Measurements from ENCODE around the gene ACAP2. TPM values are rescaled to one million over a fixed set of nuclear protein-coding genes. Genes with fewer than 3 reads are reported as not detected.
A peak's percentile ranks its signal among the peaks of the same experiment; 100 is the strongest.
"Not testable (repeated sequence)": the region's sequence is repeated elsewhere in the genome, so short reads cannot be mapped to it uniquely, and the experiment has no call there.

The ACAP2 gene
- total RNA-seq, 1 donor from 2014 or later = 43.4 TPM

DNA sequence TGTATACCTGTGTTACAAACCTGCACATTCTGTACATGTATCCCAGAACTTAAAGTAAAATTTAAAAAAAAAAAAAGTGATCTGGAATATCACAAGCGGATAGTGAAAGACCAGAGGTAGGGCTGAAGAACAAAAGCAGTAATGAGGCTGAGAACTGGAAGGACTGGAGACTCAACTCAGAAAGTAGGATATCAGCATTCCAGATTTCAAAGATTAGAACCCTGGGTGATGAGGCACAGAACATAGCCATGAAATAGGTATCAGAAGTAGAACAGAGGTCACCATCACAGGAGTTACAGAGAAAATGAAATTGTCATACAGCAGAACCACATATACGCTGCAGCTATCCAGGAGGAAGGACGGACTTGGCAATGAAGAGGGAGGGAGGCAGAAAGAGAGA is 56.1 kb downstream of the ACAP2 start:
- ATAC-seq = peak; percentile 53

DNA sequence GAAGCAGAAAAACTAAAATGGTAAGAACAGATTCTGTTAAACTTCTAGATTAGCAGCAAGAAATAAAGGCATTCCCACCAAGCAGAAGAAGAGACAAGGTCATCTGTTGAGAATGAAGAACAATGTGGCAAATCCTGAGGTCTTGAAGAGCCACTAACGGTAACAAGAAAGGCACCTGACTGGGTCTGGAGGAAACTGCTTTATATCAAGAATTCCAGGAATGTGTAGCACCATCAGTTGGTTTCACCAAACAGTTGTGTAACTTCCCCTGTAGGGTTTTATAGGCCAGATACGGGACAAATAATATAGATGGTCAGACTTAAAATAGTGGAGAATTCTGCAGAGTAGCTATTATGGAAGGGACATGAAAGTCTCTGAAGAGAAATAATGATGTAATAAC is 57.3 kb downstream of the ACAP2 start:
- ATAC-seq = no peak

DNA sequence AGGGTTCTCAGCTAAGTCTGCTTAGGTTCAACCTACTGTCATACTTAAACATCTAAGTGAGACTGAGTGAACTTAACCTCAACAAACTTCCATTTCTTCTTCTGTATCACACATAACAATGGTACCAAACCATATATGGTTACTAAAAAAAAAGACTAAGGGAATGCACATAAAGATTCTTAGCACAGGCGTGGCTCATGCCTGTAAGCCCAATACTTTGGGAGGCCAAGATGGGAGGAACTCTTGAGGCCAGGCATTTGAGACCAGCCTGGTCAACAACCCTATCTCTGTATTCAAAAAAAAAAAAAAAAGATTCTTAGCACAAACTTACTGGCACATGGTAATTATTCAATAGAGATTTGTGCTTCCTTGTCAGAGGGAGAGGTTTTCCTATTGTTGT is 57.9 kb downstream of the ACAP2 start:
- ATAC-seq = no peak

DNA sequence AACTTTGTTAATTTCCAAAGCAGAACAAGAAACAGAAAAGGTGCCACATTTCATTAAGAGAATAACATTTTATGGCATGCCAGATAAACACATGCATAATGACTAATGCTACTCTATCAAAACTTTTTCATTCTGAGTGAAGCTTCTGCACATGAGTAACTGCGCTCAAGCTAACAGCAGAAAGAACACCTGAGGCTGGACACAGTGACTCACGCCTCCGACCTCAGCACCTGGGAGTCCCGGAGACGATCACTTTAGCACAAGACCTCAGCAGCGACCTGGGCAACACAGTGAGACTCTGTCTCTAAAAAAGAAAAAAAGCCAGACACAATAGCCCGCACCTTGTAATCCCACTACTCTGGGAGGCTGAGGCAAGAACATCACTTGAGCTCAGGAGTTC is 70.6 kb downstream of the ACAP2 start:
- ATAC-seq = peak; percentile 85

DNA sequence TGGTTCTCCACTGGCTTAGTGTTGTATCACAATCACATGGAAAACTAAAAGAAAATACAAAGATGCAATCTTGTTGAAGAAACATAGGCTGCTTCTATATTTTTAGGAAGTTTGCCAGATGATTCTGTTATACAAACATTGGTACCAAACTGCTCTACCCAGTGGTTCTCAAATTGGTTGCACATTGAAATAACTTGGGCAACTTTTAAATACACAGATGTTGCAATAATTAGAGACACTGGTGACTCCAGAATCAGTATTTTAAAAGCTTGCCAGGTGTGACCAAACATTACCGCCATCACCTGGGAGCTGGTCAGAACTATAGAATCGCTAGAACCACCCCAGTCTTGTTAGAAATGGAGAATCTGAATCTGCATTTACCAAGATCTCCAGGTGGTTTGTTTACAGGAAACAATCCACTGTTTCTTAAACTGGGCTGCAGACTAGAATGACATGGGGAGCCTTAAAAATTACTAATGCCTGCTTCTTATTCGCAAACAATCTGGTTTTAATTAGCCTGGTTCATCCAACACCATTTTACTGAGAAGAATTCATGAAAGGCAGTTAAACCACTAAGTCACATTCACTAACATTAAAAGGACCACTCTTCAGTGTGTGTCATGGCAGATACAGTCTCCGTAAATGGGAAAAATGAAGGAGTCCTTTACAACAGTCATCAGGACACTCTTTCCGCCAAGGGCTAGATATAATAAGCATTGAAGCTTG is 76.5 kb downstream of the ACAP2 start:
- no peak for ATAC-seq

DNA sequence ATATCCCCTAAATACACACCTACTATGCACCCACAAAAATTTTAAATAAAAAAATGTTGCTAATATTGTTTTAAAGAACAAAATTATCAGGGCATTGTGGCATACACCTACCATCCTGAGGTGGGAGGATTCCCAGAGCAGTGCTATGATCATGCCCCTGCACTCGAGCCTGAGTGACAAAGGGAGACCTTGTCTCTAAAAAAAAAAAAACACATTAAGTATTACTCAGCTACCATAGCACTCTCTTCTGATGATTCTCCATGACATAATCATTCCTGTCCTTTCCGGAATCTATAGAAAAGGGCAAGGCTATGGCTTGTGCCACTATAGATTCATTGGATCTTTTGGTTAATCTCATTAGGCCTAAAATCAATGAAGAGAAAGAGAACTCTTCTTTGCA is 77.4 kb downstream of the ACAP2 start:
- no peak for ATAC-seq

DNA sequence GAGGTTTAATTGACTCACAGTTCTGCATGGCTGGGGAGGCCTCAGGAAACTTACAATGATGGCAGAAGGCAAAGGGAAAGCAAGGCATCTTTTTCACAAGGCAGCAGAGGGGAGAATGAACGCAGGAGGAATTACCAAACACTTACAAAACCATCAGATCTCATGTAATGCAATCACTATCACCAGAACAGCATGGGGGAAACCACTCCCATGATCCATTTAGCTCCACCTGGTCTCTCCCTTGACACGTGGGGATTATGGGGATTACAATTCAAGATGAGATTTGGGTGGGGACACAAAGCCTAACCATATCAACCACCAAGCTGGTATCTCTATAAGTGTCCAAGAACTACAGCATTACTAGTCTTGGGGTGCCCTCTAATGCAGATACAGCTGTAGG is 85.0 kb downstream of the ACAP2 start:
- ATAC-seq = not testable (repeated sequence)

DNA sequence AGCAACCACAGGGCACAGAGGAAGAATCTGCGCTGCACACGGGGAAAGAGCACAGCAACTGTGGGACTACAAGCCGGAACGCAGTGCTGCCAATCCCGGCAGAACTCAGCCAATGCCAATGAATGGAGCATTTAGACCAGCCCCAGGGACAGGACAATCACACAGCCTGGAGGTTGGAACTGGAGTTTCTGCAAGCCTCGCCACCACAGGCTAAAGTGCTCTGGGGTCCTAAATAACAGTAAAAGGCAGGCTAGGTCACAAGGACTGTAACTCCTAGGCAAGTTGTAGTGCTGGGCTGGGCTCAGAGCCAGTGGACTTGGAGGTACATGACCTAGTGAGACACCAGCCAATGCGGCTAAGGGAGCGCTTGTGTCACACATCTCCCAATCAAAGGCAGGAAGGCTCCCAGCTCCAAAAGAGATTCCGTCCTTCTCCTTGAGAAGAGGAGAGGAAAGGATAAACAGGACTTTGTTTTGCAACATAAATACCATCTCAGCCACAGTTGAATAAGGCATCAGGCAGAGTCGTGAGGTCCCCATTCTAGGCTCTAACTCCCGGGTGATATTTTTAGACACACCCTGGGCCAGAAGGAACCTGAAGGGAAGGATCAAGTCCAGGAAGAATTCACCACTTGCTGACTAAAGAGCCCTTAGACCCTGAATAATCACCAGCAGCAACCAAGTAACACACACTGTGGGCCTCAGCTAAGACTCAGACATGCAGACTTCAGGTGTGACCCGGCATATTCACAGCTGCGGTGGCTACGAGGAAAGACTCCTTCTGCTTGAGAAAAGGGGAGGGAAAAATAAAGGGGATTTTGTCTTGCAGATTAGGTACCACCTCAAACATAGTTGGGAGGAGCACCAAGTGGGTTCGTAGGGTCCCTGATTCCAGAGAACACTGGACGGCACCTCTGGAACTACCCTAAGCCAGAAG is 86.4 kb downstream of the ACAP2 start:
- no peak for ATAC-seq

DNA sequence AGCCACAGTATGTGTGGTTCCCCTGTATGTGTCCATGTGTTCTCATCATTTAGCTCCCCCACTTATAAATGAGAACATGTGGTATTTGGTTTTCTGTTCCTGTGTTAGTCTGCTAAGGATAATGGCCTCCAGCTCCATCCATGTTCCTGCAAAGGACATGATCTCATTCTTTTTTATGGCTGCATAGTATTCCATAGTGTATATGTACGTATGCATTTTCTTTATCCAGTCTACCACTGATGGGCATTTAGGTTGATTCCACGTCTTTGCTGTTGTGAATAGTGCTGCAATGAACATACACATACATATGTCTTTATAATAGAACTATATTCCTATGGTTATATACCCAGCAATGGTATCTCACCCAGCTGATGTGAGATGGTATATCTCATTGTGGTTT is 88.8 kb downstream of the ACAP2 start:
- ATAC-seq = not testable (repeated sequence)

DNA sequence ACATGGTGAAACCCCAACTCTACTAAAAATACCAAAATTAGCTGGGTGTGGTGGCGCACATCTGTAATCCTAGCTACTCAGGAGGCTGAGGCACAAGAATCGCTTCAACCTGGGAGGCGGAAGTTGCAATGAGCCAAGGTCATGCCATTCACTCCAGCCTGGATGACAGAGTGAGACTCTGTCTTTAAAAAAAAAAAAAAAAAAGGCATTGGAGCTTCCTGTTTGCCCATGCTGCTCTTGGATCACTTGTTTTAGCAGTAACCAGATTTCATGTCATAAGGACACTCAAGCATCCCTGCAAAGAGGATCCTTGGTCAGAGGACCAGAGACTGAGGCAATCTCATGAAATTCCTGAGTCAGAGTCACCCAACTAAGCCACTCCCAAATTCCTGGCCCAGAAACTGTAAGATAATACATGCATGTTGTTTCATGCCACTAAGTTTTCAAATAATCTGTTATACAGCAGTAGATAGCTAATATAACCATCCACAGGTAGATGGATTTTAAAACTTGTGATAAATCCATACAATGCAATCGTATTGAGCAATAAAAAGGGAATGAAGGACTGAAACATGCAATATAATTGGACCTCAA is 89.8 kb downstream of the ACAP2 start:
- peak; percentile 88 for ATAC-seq

DNA sequence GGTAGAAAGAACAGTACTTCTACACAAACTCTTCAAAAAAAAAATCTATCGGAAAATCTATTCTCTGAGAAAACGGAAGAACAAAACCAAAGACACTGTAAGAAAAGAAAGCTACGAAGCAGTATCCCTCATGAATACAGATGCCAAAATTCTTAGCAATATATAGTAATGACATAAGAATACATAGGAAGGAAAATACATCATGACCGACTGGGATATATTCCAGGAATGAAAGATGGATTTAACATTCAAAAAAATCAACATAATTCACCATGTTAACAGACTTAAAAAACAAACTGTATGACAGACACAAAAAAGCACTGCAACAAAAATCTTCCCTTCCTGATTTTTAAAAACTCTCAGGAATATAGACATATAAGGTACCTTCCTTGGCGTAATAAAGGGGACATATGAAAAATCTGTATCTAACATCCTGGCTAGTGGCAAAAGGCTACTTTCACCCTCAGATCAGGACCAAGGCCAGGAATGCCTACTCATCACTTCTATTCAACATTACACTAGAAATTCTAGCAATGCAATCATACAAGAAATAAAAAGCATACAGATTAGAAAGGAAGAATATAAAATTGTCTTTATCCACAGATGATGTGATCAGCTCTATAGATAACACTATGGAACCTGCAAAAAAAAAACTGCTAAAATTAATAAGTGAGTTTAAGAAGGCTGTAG is 94.2 kb downstream of the ACAP2 start:
- ATAC-seq = no peak

DNA sequence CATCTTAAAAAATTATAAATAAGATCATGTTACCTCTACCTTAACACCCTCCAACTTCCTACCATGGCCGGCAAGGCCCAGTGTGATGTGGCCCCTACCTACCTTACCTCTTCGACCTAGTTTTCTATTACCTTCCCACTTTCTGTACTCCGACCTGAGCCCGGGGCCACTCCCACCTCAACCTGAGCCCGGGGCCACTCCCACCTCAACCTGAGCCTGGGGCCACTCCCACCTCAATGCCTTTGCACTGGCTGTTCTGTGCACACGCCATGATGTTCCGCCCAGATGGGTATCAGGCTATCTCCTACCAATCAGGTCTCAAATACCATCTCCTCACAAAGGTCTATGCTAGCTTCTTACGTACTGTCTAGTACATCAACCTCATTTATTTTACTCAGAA is 105.1 kb downstream of the ACAP2 start:
- ATAC-seq = no peak

DNA sequence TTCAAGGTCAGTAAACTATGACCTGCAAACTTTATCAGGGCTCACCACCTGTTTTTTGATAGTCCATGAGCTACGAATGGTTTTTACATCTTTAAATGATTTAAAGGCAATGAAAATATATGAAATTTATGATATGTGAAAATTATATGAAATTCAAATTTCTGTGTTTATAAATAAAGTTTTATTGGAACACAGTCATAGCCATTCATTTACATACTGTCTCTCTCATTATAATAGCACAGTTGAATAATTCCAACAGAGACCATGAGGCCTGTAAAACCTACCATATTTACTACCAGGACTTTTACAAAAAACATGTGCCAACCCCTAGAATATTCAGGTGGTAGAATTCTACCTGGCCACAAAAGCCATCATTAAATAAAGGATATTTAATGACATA is 107.9 kb downstream of the ACAP2 start:
- ATAC-seq = no peak

DNA sequence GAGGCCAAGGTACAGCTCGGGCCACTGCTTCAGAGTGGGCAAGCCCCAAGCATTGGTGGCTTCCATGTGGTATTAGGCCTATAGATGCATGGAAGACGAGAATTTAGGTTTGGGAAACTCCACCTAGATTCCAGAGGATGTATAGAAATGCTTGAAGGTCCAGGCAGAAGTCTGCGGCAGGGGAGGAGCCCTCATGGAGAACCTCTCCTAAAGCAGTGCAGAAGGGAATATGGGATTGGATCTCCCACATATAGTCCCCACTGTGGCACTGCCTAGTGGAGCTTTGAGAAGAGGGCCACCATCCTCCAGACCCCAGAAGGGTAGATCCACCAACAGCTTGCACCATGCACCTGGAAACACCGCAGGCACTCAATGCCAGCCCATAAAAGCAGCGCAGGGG is 123.8 kb downstream of the ACAP2 start:
- no peak for ATAC-seq

DNA sequence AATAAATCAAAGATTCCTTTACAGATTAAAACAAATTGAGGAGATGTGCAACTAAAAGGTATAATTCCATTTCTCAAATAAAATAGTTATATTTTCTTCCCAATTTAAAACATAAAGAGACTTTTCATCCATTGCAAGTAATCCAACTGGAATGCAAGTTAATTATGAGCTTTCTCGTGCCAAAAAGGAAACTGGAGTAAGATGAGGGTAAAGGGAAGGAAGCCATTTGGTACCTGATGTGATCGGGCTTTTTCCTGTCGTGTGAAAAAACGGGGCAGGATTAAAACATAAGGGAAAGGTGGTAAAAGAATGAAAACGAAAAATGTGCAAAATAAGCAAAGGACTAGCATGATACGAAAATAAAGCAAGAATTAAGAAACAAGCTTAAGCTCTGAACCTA is 130.1 kb downstream of the ACAP2 start:
- no peak for ATAC-seq

DNA sequence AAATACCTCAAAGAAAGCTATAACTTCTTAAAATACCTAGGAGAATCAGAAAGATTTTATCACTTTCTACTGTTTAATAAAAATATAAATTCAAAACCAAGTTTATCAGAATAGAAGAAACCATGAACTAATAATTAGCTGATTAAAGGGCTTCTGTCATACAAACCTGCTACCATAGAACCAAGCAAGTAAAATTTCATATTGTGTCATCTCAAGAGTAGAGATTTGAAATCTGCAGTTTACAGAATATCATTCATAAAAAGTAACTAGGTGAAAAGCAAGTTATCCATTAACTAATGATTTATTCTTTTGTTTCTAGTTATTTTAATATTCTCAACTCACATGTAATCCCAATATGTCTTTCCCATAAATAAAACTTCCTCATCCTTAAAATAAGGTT is 135.1 kb downstream of the ACAP2 start:
- ATAC-seq = no peak

DNA sequence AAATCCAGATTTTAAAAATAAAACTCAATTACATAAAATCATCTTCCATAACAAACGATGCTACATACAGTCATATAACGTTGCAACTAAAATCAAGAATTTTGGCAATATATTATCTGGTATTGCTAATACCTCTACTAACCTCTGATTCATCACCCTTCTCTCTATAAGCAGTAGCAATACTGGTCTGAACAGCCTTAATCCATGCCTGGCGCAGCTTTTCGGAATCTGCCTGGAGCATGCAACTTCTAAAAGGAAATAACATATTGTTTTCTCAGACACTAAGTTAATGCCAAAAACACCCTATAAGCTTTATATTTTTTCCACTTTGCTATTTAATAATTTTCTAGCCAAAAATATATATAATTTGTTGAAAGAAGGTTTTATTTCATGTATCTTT is 136.5 kb downstream of the ACAP2 start:
- ATAC-seq = peak; percentile 85

DNA sequence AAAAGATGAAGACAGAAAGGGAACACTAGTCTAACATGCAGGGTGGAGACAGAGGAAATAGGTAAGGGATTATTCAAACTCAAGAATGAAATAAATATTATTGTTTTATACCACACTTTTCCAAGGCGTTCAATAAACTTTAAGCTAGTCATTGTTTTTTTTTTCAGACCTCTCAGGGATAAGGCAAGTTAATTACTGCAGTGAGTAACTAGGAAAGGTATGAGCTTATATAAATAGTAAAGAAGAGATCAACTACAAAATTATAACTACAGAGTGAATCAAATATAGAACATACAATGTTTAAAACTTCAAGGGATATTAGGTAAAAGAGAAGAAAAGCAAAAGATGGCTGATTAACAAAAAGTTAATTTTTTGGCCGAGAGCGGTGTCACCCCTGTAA is 140.4 kb downstream of the ACAP2 start:
- no peak for ATAC-seq

DNA sequence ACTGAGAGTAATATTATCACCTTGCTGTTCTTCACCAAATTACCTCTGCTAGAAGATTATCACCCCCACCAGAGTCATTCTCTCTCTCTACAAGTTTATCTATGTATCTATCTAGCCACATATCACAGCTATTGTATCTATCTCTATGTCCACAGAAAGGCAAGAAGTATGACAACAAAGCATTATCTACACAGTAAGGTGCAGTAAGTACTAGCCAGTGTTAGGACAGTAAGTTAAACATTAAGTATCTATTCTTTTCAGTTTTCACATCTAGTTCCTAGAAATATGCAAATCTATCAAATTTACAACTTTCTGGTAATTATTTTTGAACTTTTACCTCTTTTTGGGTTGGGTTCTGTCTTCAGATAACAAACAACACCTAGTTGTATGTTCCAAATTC is 145.4 kb downstream of the ACAP2 start:
- no peak for ATAC-seq

DNA sequence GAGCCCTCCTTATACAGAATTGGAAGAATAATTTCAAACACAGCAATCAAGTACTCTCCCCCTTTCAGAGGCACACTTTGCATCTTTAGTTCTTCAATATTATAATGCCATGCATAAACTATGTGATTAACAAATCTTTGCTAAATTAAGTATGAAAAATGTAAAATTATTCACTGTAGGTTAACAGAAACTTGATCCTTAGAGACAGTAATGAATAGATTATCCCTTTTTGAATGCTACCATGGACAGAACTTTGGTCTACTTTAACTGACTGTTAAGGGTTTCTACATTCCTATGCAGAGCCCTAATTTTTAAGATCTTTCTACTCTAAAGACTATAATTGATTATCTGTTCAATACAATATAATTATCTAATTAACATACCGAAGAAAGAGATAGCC is 146.2 kb downstream of the ACAP2 start:
- ATAC-seq = no peak

DNA sequence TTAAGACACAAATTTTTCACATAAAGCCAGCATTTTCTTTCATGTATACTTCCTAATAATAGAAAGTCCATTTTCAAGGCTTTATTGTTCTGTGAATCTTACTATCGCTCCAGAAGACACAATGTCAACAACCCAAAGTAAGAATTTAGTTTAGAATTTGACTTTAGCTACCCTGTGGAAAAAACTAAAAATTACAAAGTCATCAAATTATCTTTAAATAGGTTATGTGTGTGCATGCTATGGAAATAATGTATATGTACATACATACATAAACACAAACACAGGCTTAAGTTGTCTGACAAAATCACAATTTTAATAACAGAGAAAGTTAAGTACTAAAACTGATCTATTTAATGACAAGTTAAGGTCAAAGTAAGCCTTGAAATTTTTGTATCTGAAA is 151.7 kb downstream of the ACAP2 start:
- no peak for ATAC-seq

DNA sequence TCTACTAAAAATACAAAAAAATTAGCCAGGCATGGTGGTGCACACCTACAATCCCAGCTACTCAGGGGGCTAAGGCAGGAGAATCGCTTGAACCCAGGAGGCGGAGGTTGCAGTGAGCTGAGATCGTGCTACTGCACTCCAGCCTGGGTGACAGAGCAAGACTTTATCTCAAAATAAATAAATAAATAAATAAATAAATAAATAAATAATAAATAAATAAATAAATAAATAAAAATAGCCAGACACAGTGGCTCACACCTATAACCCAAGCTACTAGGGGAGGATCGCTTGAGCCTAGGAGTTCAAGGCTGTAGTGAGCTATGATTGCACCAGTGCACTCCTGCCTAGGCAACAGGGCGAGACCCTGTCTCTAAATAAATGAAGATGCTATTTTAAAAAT is 152.2 kb downstream of the ACAP2 start:
- not testable (repeated sequence) for ATAC-seq

All from esophagus mucosa (tissue), 1 donor.